HG02885 (cell line): ENCODE data around the gene OLIG1.

Experiments
- ATAC-seq: cut with Tn5 transposase; IDR thresholded peaks from one replicate; pipeline ENCODE4 v1.9.1; 2021; ENCODE audit warnings: mild to moderate bottlenecking; ENCODE audit not compliant: unreplicated experiment, poor library complexity

Gene OLIG1

GRCh38 chr21:33069994-33070743, at the start of gene OLIG1:
OLIG1 (plus strand) TSS chr21:33070141; CDS start chr21:33070247, 106 bp downstream.
- no peak for ATAC-seq

GRCh38 chr21:33020558-33021100, 49.3 kb upstream of the OLIG1 start:
- no peak for ATAC-seq

DNA sequence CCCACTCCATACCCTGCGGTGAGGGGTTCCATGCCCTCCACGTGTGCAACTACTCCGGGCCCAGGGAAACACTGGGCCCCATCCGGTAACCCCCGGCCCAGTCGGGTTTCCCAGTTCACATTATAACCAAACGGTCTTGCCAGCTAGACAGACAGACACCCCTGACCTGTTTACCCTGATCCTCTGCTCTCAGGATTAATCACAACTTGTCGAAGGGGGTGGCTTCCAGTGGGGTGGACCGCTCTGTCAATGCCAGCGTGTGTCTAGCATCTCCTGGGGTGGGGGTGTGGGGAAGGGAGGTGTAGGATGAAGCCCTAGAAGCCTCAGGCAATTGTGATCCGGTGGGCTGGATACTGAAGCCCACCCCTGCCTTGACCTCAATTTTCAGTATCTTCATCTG, 48.8 kb upstream of the OLIG1 start:
- no peak for ATAC-seq

DNA sequence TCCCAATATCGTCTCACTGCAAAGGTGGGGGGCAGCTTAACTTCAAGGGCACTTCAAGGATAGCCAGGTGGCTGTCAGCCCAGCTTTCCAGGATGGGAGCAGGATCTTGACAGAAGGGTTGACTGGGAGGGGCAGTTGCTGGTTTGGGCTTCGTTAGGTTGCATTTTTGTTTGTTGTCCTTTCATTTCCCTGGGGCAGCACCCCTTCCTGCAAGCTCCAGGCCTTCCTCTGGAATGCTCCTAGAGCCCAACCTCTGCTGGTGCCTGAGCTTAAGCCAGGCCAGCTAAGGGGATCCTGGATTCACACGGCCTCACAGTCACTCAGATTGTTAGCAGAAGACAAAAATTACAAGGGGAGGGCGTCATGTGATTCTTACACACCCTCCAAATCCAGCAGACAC, 48.3 kb upstream of the OLIG1 start:
- no peak for ATAC-seq

DNA sequence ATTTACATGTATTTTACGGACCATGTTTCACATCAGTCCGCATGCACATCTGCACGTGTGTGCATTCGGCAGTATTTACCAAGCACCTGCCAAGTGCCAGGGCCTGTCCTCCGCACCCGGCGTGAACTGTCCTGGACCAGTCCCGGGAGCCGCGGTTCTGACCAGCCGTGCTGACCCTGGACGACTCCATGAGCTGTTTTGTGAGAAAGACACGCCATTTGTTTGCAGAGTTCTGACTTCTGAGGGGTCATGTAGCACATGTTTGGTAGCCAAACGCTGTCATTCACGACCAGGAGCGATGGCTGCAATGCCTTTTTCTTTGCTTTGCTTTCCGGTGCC, 47.5 kb upstream of the OLIG1 start:
- no peak for ATAC-seq

DNA sequence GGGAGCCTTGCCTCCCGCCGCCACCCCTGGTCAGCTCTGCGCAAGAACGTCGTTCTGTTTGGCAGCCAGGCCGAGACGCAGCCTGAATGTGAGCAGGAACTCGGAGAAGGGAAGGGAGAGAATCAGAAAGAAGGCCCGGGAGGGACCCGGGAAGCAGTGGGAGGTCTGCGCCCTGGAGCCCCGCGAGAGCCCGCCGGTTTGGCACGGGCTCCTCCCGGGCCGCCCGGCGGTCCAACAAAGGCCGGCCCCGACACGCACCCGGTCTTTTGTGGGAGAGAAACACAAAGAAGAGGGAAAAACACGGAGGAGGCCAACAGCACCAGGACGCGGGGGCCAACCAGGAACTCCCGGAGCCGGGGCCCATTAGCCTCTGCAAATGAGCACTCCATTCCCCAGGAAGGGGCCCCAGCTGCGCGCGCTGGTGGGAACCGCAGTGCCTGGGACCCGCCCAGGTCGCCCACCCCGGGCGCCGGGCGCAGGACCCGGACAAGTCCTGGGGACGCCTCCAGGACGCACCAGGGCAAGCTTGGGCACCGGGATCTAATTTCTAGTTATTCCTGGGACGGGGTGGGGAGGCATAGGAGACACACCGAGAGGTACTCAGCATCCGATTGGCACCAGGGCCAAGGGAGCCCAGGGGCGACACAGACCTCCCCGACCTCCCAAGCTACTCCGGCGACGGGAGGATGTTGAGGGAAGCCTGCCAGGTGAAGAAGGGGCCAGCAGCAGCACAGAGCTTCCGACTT, 46.9 kb upstream of the OLIG1 start:
- ATAC-seq = no peak

GRCh38 chr21:33023574-33024200, 46.3 kb upstream of the OLIG1 start:
- ATAC-seq = no peak

DNA sequence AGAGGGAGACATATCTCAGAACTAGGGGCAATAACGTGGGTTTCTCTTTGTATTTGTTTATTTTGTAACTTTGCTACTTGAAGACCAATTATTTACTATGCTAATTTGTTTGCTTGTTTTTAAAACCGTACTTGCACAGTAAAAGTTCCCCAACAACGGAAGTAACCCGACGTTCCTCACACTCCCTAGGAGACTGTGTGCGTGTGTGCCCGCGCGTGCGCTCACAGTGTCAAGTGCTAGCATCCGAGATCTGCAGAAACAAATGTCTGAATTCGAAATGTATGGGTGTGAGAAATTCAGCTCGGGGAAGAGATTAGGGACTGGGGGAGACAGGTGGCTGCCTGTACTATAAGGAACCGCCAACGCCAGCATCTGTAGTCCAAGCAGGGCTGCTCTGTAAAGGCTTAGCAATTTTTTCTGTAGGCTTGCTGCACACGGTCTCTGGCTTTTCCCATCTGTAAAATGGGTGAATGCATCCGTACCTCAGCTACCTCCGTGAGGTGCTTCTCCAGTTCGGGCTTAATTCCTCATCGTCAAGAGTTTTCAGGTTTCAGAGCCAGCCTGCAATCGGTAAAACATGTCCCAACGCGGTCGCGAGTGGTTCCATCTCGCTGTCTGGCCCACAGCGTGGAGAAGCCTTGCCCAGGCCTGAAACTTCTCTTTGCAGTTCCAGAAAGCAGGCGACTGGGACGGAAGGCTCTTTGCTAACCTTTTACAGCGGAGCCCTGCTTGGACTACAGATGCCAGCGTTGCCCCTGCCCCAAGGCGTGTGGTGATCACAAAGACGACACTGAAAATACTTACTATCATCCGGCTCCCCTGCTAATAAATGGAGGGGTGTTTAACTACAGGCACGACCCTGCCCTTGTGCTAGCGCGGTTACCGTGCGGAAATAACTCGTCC, 45.5 kb upstream of the OLIG1 start:
- no peak for ATAC-seq

- ATAC-seq = no peak
Measured at GRCh38 chr21:33025106-33025488, 44.8 kb upstream of the OLIG1 start.

GRCh38 chr21:33025489-33026442, 44.2 kb upstream of the OLIG1 start, which contains the start of gene OLIG2:
OLIG2 (plus strand) TSS chr21:33025935; CDS start chr21:33026863, 928 bp downstream.
- no peak for ATAC-seq

- ATAC-seq = no peak
Measured at GRCh38 chr21:33026443-33026858, 43.5 kb upstream of the OLIG1 start.

DNA sequence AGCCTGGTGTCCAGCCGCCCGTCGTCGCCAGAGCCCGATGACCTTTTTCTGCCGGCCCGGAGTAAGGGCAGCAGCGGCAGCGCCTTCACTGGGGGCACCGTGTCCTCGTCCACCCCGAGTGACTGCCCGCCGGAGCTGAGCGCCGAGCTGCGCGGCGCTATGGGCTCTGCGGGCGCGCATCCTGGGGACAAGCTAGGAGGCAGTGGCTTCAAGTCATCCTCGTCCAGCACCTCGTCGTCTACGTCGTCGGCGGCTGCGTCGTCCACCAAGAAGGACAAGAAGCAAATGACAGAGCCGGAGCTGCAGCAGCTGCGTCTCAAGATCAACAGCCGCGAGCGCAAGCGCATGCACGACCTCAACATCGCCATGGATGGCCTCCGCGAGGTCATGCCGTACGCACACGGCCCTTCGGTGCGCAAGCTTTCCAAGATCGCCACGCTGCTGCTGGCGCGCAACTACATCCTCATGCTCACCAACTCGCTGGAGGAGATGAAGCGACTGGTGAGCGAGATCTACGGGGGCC, 43.0 kb upstream of the OLIG1 start:
- no peak for ATAC-seq

- ATAC-seq = no peak
Measured at GRCh38 chr21:33027401-33028286, 42.3 kb upstream of the OLIG1 start.

GRCh38 chr21:33028287-33028670, 41.7 kb upstream of the OLIG1 start:
- ATAC-seq = no peak

GRCh38 chr21:33028773-33029384, 41.1 kb upstream of the OLIG1 start:
- no peak for ATAC-seq

DNA sequence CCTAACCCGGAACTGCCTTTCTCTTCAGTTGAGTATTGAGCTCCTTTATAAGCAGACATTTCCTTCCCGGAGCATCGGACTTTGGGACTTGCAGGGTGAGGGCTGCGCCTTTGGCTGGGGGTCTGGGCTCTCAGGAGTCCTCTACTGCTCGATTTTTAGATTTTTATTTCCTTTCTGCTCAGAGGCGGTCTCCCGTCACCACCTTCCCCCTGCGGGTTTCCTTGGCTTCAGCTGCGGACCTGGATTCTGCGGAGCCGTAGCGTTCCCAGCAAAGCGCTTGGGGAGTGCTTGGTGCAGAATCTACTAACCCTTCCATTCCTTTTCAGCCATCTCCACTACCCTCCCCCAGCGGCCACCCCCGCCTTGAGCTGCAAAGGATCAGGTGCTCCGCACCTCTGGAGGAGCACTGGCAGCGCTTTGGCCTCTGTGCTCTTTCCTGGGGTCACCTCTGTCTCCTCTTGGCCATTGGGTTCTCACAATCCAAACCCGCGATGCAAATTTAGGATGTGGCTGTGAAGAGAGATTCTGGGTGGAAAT, 40.5 kb upstream of the OLIG1 start:
- ATAC-seq = no peak

- ATAC-seq = no peak
Measured at GRCh38 chr21:33029975-33030461, 39.9 kb upstream of the OLIG1 start.
